OCI-LY3 (cell line): ENCODE results near the gene TGM5.
A peak's percentile ranks its signal among the peaks of the same experiment; 100 is the strongest.
"Not testable (repeated sequence)": the region's sequence is repeated elsewhere in the genome, so short reads cannot be mapped to it uniquely, and the experiment has no call there.

Experiments
- H2AFZ ChIP-seq: fragments of 200-600, 300-600 bp; shearing (Covaris generic); 2 replicates; pipeline ENCODE4 v1.6.0; 2014; ENCODE audit warnings: antibody characterized with exemption, low read depth, low read length
- H3K27ac ChIP-seq: fragments of 200-600, 300-600 bp; sonication (generic); 2 replicates; pipeline ENCODE4 v1.5.1; 2014; ENCODE audit warnings: mild to moderate bottlenecking, low read length, moderate library complexity, mixed read lengths
- H3K27me3 ChIP-seq: fragments of 200-600, 300-600 bp; sonication (generic); 2 replicates; pipeline ENCODE4 v1.6.1; 2014; ENCODE audit warnings: low read depth, low read length, mixed read lengths
- H3K36me3 ChIP-seq: fragments of 200-600, 300-600 bp; sonication (generic); replicated peaks from 2 replicates; pipeline ENCODE3; 2014; ENCODE audit warnings: low read depth, low read length, mixed read lengths
- H3K4me1 ChIP-seq: fragments of 300-600, 200-600 bp; sonication (generic); 2 replicates; pipeline ENCODE4 v1.6.1; 2014; ENCODE audit warnings: low read length, mixed read lengths
- H3K4me2 ChIP-seq: fragments of 200-600, 300-600 bp; sonication (generic); 2 replicates; pipeline ENCODE4 v1.6.1; 2014; ENCODE audit warnings: low read length, mixed read lengths
- H3K4me3 ChIP-seq: fragments of 300-600, 200-600 bp; sonication (generic); 2 replicates; pipeline ENCODE4 v1.5.1; 2014; ENCODE audit warnings: antibody characterized with exemption, mild to moderate bottlenecking, low read length, moderate library complexity
- H3K79me2 ChIP-seq: fragments of 300-600, 200-600 bp; shearing (Covaris generic); 2 replicates; pipeline ENCODE4 v1.6.1; 2014; ENCODE audit warnings: mild to moderate bottlenecking, low read length, mixed read lengths
- H3K9ac ChIP-seq: fragments of 300-600, 200-600 bp; shearing (Covaris generic); 2 replicates; pipeline ENCODE4 v1.6.0; 2014; ENCODE audit warnings: mild to moderate bottlenecking, low read length, moderate library complexity
- H3K9me3 ChIP-seq: fragments of 200-600, 300-600 bp; shearing (Covaris generic); 2 replicates; pipeline ENCODE4 v1.6.1; 2014; ENCODE audit warnings: low read length, mixed read lengths; ENCODE audit not compliant: insufficient read depth
- H4K20me1 ChIP-seq: fragments of 200-600, 300-600 bp; sonication (generic); 2 replicates; pipeline ENCODE4 v1.6.1; 2016; ENCODE audit warnings: low read length, mixed read lengths; ENCODE audit not compliant: insufficient read depth
- EZH2phosphoT487 ChIP-seq: fragments of 200-600 bp; shearing (Covaris generic); IDR thresholded peaks from 2 replicates; pipeline ENCODE4 v1.6.1; 2018; ENCODE audit warnings: antibody characterized with exemption, mixed run types, low read depth
- TF ChIP-seq, protein P1 (sequence below): fragments of 200-600, 300-600 bp; sonication (generic); IDR thresholded peaks from 2 replicates; pipeline ENCODE4 v1.5.1; 2014; ENCODE audit warnings: antibody characterized with exemption, low read length, low read depth

TGM5 gene

GRCh38 chr15:43204016-43204901 lies 62.5 kb downstream of the TGM5 start:
- peaks cover 3% of the 10 kb centered on the region; the same call in 1 of the 2 replicates for H3K4me1 ChIP-seq
- no peaks in the 10 kb centered on the region for H3K36me3 ChIP-seq
- TF ChIP-seq, protein P1, sequence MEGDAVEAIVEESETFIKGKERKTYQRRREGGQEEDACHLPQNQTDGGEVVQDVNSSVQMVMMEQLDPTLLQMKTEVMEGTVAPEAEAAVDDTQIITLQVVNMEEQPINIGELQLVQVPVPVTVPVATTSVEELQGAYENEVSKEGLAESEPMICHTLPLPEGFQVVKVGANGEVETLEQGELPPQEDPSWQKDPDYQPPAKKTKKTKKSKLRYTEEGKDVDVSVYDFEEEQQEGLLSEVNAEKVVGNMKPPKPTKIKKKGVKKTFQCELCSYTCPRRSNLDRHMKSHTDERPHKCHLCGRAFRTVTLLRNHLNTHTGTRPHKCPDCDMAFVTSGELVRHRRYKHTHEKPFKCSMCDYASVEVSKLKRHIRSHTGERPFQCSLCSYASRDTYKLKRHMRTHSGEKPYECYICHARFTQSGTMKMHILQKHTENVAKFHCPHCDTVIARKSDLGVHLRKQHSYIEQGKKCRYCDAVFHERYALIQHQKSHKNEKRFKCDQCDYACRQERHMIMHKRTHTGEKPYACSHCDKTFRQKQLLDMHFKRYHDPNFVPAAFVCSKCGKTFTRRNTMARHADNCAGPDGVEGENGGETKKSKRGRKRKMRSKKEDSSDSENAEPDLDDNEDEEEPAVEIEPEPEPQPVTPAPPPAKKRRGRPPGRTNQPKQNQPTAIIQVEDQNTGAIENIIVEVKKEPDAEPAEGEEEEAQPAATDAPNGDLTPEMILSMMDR, result peak; percentile 90
- TF ChIP-seq EZH2phosphoT487, result no peak
- H2AFZ ChIP-seq, result peak overlapping the region; percentile 60; the same call in 1 of the 2 replicates
- peaks cover 10% of the 10 kb centered on the region; the same call in 1 of the 2 replicates for H3K27me3 ChIP-seq
- H4K20me1 ChIP-seq, result no peaks in the 10 kb centered on the region
- H3K27ac ChIP-seq, result no peak overlapping the region
- H3K4me2 ChIP-seq, result peak overlapping the region; percentile 48
- H3K9ac ChIP-seq, result no peak overlapping the region
- H3K79me2 ChIP-seq, result no peaks in the 10 kb centered on the region
- no peak overlapping the region for H3K4me3 ChIP-seq
- no peaks in the 10 kb centered on the region for H3K9me3 ChIP-seq

GRCh38 chr15:43199945-43200488 lies 66.7 kb downstream of the TGM5 start:
- TF ChIP-seq, protein P1, result no peak
- no peak for TF ChIP-seq EZH2phosphoT487
- Histone ChIP-seq H3K79me2 (no peaks in the 10 kb centered on the region), H3K4me3 (no peak overlapping the region), H3K36me3 (peaks cover 6% of the 10 kb centered on the region), H4K20me1 (no peaks in the 10 kb centered on the region), H3K4me1 (peaks cover 3% of the 10 kb centered on the region; the same call in 1 of the 2 replicates), H3K9ac (no peak overlapping the region), H3K27ac (no peak overlapping the region), H3K4me2 (no peak overlapping the region), H2AFZ (no peak overlapping the region), H3K9me3 (no peaks in the 10 kb centered on the region), H3K27me3 (no peaks in the 10 kb centered on the region)

GRCh38 chr15:43198992-43199391 lies 67.7 kb downstream of the TGM5 start:
- no peak overlapping the region for H2AFZ ChIP-seq
- H3K79me2 ChIP-seq, result no peaks in the 10 kb centered on the region
- H3K4me2 ChIP-seq, result no peak overlapping the region
- no peak overlapping the region for H3K9ac ChIP-seq
- no peaks in the 10 kb centered on the region for H4K20me1 ChIP-seq
- no peak overlapping the region for H3K4me3 ChIP-seq
- H3K9me3 ChIP-seq, result no peaks in the 10 kb centered on the region
- peaks cover 15% of the 10 kb centered on the region for H3K36me3 ChIP-seq
- no peaks in the 10 kb centered on the region for H3K27me3 ChIP-seq
- H3K27ac ChIP-seq, result no peak overlapping the region
- peaks cover under 1% of the 10 kb centered on the region; the same call in 1 of the 2 replicates for H3K4me1 ChIP-seq
- TF ChIP-seq, protein P1, result no peak
- TF ChIP-seq EZH2phosphoT487, result no peak

DNA sequence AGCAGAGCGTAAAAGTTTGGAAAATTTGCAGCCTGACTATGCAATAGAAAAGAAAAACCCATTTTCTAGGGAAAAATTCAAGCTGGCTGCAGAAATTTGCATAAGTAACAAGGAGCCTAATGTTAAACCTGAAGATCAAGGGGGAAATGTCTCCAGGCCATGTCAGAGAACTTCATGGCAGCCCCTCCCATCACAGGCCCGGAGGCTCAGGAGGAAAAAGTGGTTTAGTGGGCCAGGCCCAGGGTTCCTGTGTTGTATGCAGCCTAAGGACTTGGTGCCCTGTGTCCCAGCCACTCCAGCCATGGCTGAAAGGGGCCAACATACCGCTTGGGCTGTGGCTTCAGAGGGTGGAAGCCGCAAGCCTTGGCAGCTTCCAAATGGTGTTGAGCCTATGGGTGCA lies 68.2 kb downstream of the TGM5 start:
- not testable (repeated sequence) for H3K4me3 ChIP-seq, H3K27ac ChIP-seq, H3K9me3 ChIP-seq, H4K20me1 ChIP-seq, H3K27me3 ChIP-seq, H2AFZ ChIP-seq, H3K4me2 ChIP-seq, H3K4me1 ChIP-seq, H3K79me2 ChIP-seq, H3K9ac ChIP-seq
- peaks cover 15% of the 10 kb centered on the region for H3K36me3 ChIP-seq

GRCh38 chr15:43197773-43198172 lies 69.0 kb downstream of the TGM5 start:
- H3K9ac ChIP-seq, H3K4me1 ChIP-seq, H3K79me2 ChIP-seq, H3K27me3 ChIP-seq, H3K4me3 ChIP-seq, H3K27ac ChIP-seq, H4K20me1 ChIP-seq, H3K9me3 ChIP-seq, H3K4me2 ChIP-seq, H2AFZ ChIP-seq: not testable (repeated sequence)
- peaks cover 21% of the 10 kb centered on the region for H3K36me3 ChIP-seq
